Endothelial cell (in vitro differentiated cells): ENCODE data around the gene GBE1. TPM values are rescaled to one million over a fixed set of nuclear protein-coding genes. Genes with fewer than 3 reads are reported as not detected.

ENCODE experiments used
- DNase-seq: peaks from one replicate; pipeline ENCODE4 v3.0.0; 2021; ENCODE audit warnings: low spot score
- H3K27ac Mint-ChIP-seq: one replicate; pipeline ENCODE4 v1.8.0; 2021; ENCODE audit warnings: mixed read lengths, inconsistent platforms; ENCODE audit not compliant: unreplicated experiment
- H3K27me3 Mint-ChIP-seq: one replicate; pipeline ENCODE4 v1.8.0; 2021; ENCODE audit warnings: mild to moderate bottlenecking, moderate library complexity, mixed read lengths, inconsistent platforms; ENCODE audit not compliant: unreplicated experiment
- H3K36me3 Mint-ChIP-seq: one replicate; pipeline ENCODE4 v1.8.0; 2021; ENCODE audit warnings: mild to moderate bottlenecking, low read depth, mixed read lengths, inconsistent platforms; ENCODE audit not compliant: unreplicated experiment
- H3K4me1 Mint-ChIP-seq: one replicate; pipeline ENCODE4 v1.8.0; 2021; ENCODE audit warnings: mild to moderate bottlenecking, mixed read lengths, inconsistent platforms; ENCODE audit not compliant: unreplicated experiment
- H3K4me3 Mint-ChIP-seq: one replicate; pipeline ENCODE4 v1.8.0; 2021; ENCODE audit warnings: mild to moderate bottlenecking, mixed read lengths, inconsistent platforms; ENCODE audit not compliant: unreplicated experiment
- H3K9me3 Mint-ChIP-seq: one replicate; pipeline ENCODE4 v1.8.0; 2021; ENCODE audit warnings: mixed read lengths, inconsistent platforms; ENCODE audit not compliant: unreplicated experiment
- total RNA-seq: library from RNA; stranded (reverse); fragmentation: NEBNext Ultra II Directional; extraction: Animal tissue kit (Norgen Biotek cat#: 25700); gene quantifications from one replicate; pipeline ENCODE4 v1.2.1, GENCODE V29; 2021; ENCODE audit not compliant: unreplicated experiment
- TF ChIP-seq, protein P1 (sequence below): fragments of 200-600 bp; sonication (generic); IDR thresholded peaks from one replicate; pipeline ENCODE4 v1.5.0; 2021; ENCODE audit warnings: antibody characterized with exemption; ENCODE audit not compliant: unreplicated experiment

The GBE1 gene
- total RNA-seq, 1 donor from 2014 or later: 15.6 TPM

DNA sequence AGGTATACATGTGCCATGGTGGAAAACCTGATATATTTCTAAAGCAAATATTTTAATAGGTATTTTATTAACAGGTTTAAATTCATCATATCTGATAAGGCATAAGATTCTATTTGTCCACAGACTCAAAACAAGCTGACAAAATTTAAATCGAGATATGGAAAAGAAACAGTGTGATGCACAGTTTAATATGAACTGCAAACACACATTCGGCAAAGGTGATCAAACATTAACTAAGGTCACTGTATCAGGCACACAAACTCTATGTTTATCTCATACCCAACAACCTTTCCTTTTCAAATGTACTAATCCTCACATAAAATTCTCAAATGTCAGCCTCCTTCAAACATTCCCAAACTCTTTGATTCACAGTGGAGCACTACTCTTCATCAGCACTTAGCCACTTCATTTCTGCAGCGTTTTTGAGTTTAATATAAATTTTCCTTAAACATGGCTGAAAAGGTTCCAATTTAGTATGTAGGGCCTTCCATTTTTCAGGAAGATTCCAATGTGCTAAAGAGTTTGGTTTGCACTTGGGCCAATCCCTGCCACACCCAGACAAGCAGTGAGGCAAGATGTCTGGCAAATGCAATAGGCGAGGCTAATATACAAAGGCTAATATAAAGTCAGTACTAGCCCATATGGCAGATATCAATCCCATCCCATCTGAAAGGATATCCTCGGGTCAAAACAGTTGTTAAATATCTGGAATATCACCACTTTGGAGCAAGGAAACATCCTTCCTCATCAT, 84.6 kb downstream of the GBE1 start:
- no peak overlapping the region for H3K27ac Mint-ChIP-seq
- H3K9me3 Mint-ChIP-seq: no peaks in the 10 kb centered on the region
- H3K4me3 Mint-ChIP-seq: no peak overlapping the region
- no peak for DNase-seq
- TF ChIP-seq, protein P1, sequence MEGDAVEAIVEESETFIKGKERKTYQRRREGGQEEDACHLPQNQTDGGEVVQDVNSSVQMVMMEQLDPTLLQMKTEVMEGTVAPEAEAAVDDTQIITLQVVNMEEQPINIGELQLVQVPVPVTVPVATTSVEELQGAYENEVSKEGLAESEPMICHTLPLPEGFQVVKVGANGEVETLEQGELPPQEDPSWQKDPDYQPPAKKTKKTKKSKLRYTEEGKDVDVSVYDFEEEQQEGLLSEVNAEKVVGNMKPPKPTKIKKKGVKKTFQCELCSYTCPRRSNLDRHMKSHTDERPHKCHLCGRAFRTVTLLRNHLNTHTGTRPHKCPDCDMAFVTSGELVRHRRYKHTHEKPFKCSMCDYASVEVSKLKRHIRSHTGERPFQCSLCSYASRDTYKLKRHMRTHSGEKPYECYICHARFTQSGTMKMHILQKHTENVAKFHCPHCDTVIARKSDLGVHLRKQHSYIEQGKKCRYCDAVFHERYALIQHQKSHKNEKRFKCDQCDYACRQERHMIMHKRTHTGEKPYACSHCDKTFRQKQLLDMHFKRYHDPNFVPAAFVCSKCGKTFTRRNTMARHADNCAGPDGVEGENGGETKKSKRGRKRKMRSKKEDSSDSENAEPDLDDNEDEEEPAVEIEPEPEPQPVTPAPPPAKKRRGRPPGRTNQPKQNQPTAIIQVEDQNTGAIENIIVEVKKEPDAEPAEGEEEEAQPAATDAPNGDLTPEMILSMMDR: no peak
- no peaks in the 10 kb centered on the region for H3K36me3 Mint-ChIP-seq
- no peaks in the 10 kb centered on the region for H3K4me1 Mint-ChIP-seq
- H3K27me3 Mint-ChIP-seq: peaks cover 1% of the 10 kb centered on the region

DNA sequence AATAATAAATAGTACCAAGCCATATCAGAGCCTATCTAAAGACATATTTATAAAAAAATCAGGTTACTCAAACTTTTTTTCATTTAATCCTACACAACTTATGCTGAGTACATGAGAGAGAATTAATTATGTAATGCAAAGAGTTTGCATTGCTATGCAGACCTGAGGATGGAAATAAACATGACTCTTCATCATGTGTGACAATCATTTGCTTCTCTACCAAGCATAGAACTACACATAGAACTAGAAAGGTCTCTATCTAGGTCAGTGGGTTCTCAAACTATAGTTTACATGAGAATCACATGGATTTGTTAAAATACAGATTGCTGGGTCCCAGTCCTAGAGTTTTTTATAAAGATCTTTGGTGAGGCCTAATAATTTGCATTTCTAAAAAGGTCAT, 86.8 kb downstream of the GBE1 start:
- no peak overlapping the region for H3K27ac Mint-ChIP-seq
- TF ChIP-seq, protein P1: no peak
- H3K27me3 Mint-ChIP-seq: peaks cover 1% of the 10 kb centered on the region
- no peaks in the 10 kb centered on the region for H3K9me3 Mint-ChIP-seq
- H3K4me3 Mint-ChIP-seq: no peak overlapping the region
- no peak for DNase-seq
- no peaks in the 10 kb centered on the region for H3K4me1 Mint-ChIP-seq
- no peaks in the 10 kb centered on the region for H3K36me3 Mint-ChIP-seq

DNA sequence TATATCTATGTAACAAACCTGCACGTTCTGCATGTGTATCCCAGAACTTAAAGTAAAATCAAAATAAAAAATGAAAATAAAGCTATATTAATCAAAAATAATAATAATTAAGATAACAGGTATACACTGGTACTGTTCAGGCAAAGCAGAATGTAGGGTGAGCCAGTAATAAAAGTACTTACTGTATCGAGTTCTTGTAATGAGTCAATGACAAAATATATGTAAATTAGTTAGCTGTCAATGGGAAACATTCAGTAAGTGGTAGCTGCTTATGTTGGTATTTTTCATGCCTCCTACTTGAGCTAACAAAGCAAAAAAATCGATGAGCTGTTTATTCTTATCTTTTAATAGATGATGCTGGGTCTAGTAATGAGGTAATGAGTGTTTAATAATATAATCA, 93.2 kb downstream of the GBE1 start:
- H3K27me3 Mint-ChIP-seq: no peaks in the 10 kb centered on the region
- H3K9me3 Mint-ChIP-seq: no peaks in the 10 kb centered on the region
- H3K36me3 Mint-ChIP-seq: no peaks in the 10 kb centered on the region
- no peak for DNase-seq
- no peaks in the 10 kb centered on the region for H3K4me1 Mint-ChIP-seq
- no peak overlapping the region for H3K4me3 Mint-ChIP-seq
- no peak overlapping the region for H3K27ac Mint-ChIP-seq
- TF ChIP-seq, protein P1: no peak

DNA sequence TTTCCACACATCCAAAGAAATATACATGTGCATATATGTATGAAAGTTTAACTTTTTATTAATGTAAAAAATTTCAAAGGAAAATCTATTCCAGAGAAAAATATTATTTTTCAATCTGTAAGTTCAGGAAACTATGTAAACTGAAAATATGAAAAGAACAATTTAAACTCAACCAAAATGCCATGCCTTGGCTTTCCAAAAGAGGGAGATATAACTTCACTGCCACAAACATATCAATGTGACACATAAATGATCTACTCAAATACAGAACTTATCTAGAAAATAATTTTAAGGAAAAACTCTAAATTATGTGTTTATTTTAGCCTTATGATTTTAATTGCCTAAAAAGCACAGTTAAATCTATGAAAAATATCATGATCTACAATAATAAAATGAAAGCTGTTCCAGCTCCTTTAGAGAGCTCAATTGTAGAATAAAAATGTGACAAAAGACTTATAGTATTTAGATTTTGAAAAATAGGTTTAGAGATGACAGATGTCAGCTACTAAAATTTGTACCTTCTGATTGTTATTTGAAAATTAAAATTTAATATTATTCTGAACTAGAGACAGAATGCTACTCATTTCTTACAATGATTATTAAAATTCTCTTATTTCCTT, 94.8 kb downstream of the GBE1 start:
- H3K27ac Mint-ChIP-seq: no peak overlapping the region
- H3K9me3 Mint-ChIP-seq: no peaks in the 10 kb centered on the region
- H3K36me3 Mint-ChIP-seq: no peaks in the 10 kb centered on the region
- no peaks in the 10 kb centered on the region for H3K4me1 Mint-ChIP-seq
- TF ChIP-seq, protein P1: peak; percentile 57
- no peaks in the 10 kb centered on the region for H3K27me3 Mint-ChIP-seq
- DNase-seq: no peak
- H3K4me3 Mint-ChIP-seq: no peak overlapping the region

DNA sequence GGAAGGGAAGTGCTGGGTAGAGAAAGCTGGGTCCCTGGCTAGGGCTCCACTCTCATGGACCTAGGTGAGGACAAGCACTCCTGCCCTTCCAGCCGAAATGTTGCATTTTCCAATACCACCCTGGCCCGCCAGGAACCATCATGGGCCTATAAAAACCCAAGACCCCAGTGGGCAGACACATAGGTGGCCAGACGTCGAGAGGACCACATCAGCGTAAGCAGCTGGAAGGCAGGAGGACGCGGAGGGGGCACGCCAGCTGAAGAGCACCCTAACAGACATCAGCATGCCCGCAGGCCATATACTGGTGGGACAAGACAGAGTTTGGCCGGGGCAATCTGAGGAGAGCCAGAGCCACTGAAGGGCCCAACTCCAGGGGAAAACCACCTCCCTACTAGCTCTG, 98.3 kb downstream of the GBE1 start:
- no peak for DNase-seq
- Mint-ChIP-seq H3K4me1 (no peaks in the 10 kb centered on the region), H3K27ac (no peak overlapping the region), H3K4me3 (no peak overlapping the region), H3K36me3 (no peaks in the 10 kb centered on the region), H3K9me3 (no peaks in the 10 kb centered on the region), H3K27me3 (no peaks in the 10 kb centered on the region)
- TF ChIP-seq, protein P1: no peak
